ENCODE measurements around the gene RGS21. TPM values are rescaled to one million over a fixed set of nuclear protein-coding genes. Genes with fewer than 3 reads are reported as not detected.

Gene RGS21
- total RNA-seq, 1 experiment from 2014 or later: not detected

DNA sequence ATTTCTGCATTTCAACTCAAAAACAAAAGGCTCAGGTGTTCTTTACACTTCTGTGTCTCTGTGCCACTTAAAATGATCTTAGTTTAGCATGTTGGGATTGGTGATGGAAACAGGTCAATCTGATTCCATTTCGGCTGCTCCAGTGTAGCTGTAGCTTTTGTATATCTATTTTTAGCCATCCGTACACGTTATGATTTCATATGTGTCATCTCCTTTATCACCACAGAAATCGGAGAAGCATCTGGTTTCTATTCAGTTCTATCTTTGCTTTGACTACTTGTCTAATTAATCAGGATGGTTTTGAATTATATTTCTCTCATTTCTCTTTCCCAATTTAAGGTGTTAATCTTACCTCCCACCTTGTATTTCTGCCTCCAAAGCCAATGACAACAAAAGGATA, 41.1 kb downstream of the RGS21 start:
- no peaks in the 10 kb centered on the region for H3K9me3 ChIP-seq (ENCODE audit: insufficient read depth, low read depth)
- TF ChIP-seq, protein P1, sequence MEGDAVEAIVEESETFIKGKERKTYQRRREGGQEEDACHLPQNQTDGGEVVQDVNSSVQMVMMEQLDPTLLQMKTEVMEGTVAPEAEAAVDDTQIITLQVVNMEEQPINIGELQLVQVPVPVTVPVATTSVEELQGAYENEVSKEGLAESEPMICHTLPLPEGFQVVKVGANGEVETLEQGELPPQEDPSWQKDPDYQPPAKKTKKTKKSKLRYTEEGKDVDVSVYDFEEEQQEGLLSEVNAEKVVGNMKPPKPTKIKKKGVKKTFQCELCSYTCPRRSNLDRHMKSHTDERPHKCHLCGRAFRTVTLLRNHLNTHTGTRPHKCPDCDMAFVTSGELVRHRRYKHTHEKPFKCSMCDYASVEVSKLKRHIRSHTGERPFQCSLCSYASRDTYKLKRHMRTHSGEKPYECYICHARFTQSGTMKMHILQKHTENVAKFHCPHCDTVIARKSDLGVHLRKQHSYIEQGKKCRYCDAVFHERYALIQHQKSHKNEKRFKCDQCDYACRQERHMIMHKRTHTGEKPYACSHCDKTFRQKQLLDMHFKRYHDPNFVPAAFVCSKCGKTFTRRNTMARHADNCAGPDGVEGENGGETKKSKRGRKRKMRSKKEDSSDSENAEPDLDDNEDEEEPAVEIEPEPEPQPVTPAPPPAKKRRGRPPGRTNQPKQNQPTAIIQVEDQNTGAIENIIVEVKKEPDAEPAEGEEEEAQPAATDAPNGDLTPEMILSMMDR (conservative IDR thresholded peaks at IDR 0.05): no peak
- TF ChIP-seq EZH2 (IDR thresholded peaks at IDR 0.05; ENCODE audit: low read depth): no peak

DNA sequence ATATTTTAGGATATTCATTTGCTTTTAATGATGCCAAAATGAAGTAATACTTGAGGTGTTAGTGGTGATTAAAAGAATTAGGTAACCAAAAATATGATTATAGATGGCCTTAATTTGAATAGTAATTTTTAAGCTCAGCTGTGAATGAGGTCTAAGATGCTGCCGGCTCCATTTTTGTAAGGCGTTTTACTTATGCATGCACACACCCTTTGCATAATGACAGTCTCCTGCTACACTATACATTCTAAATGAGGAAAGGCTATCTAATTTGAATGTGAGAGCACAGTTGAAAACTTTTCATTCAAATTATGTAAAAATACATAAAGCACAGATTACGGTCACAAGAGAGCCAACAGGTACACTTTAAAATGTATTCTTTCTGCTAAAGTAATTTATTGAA, 41.6 kb downstream of the RGS21 start:
- Histone ChIP-seq H3K9me3 (ENCODE audit: insufficient read depth, low read depth) (no peaks in the 10 kb centered on the region), H3K4me2 (no peak overlapping the region), H3F3A (ENCODE audit: insufficient read depth, low read depth) (no peaks in the 10 kb centered on the region), H3K79me2 (ENCODE audit: low read depth) (no peaks in the 10 kb centered on the region), H3K4me3 (no peak overlapping the region), H3K36me3 (ENCODE audit: low read depth) (no peaks in the 10 kb centered on the region), H3K9me2 (ENCODE audit: insufficient read depth) (no peaks in the 10 kb centered on the region), H3K27me3 (ENCODE audit: insufficient read depth, low read depth) (no peaks in the 10 kb centered on the region), H4K20me1 (ENCODE audit: insufficient read depth) (no peaks in the 10 kb centered on the region), H3K27ac (no peak overlapping the region), H2AFZ (no peak overlapping the region), H3K4me1 (replicated peaks; ENCODE audit: insufficient read depth) (no peaks in the 10 kb centered on the region)
- intact Hi-C loops (cut with micrococcal nuclease; ENCODE audit: unreplicated experiment): no loop called here
- TF ChIP-seq, protein P1 (conservative IDR thresholded peaks at IDR 0.05): no peak
- no peak for TF ChIP-seq EZH2 (IDR thresholded peaks at IDR 0.05; ENCODE audit: low read depth)
- no TSS peak for BruUV-seq (replicated peaks)
- no peak for DNase-seq
- ChIA-PET POLR2A (ENCODE audit: unreplicated experiment) (no interaction called here), CTCF (no interaction called here)

More for the DNA sequence above, 41.1 kb downstream of the RGS21 start:
- no peak overlapping the region for H3K27ac ChIP-seq
- no peaks in the 10 kb centered on the region for H3K9me2 ChIP-seq (ENCODE audit: insufficient read depth)
- H3K4me1 ChIP-seq (replicated peaks; ENCODE audit: insufficient read depth): no peaks in the 10 kb centered on the region
- CTCF ChIA-PET: no interaction called here
- no peaks in the 10 kb centered on the region for H3F3A ChIP-seq (ENCODE audit: insufficient read depth, low read depth)
- H2AFZ ChIP-seq: no peak overlapping the region
- no peak for DNase-seq
- H3K36me3 ChIP-seq (ENCODE audit: low read depth): no peaks in the 10 kb centered on the region
- no peaks in the 10 kb centered on the region for H3K79me2 ChIP-seq (ENCODE audit: low read depth)
- no peak overlapping the region for H3K4me3 ChIP-seq
- BruUV-seq (replicated peaks): no TSS peak
- intact Hi-C loops (cut with micrococcal nuclease; ENCODE audit: unreplicated experiment): no loop called here
- POLR2A ChIA-PET (ENCODE audit: unreplicated experiment): no interaction called here
- no peaks in the 10 kb centered on the region for H4K20me1 ChIP-seq (ENCODE audit: insufficient read depth)
- H3K27me3 ChIP-seq (ENCODE audit: insufficient read depth, low read depth): no peaks in the 10 kb centered on the region
- no peak overlapping the region for H3K4me2 ChIP-seq

DNA sequence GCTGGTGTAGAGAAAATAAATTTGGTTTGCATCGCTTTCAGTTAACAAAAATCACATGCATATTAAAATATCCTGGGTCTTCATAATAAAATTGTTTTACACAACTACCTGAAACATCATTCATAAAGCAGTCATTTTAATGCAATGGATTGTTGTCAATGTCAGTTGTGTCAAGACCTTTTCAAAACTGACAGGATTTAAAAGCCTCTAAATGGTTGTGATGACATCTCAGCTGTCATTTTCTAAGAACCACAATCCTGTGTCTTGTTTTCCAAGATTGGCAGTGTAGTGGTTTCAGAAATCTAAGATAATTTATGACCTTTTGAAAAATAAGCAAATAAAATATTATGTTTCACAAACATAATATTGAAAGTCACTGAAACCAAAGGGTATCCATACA, 42.0 kb downstream of the RGS21 start:
- Histone ChIP-seq H3K9me2 (ENCODE audit: insufficient read depth) (no peaks in the 10 kb centered on the region), H3K4me2 (no peak overlapping the region), H3K27ac (no peak overlapping the region), H3K36me3 (ENCODE audit: low read depth) (no peaks in the 10 kb centered on the region), H3F3A (ENCODE audit: insufficient read depth, low read depth) (no peaks in the 10 kb centered on the region), H3K4me1 (replicated peaks; ENCODE audit: insufficient read depth) (no peaks in the 10 kb centered on the region), H3K79me2 (ENCODE audit: low read depth) (no peaks in the 10 kb centered on the region), H3K9me3 (ENCODE audit: insufficient read depth, low read depth) (no peaks in the 10 kb centered on the region), H3K27me3 (ENCODE audit: insufficient read depth, low read depth) (no peaks in the 10 kb centered on the region), H2AFZ (no peak overlapping the region), H4K20me1 (ENCODE audit: insufficient read depth) (no peaks in the 10 kb centered on the region), H3K4me3 (no peak overlapping the region)
- no TSS peak for BruUV-seq (replicated peaks)
- CTCF ChIA-PET: no interaction called here
- intact Hi-C loops (cut with micrococcal nuclease; ENCODE audit: unreplicated experiment): no loop called here
- TF ChIP-seq, protein P1 (conservative IDR thresholded peaks at IDR 0.05): no peak
- POLR2A ChIA-PET (ENCODE audit: unreplicated experiment): no interaction called here
- no peak for DNase-seq

Measured in PC-9 (cell line).